Smooth muscle cell (in vitro differentiated cells): Measurements from ENCODE around the gene DDX10. TPM values are rescaled to one million over a fixed set of nuclear protein-coding genes. Genes with fewer than 3 reads are reported as not detected.
A peak's percentile ranks its signal among the peaks of the same experiment; 100 is the strongest.

Source experiments
- DNase-seq: peaks from one replicate; lab custom pipeline; 2025; ENCODE audit not compliant: unreplicated experiment; lab: John Stamatoyannopoulos, UW
- H2AFZ ChIP-seq: fragments of 200-600 bp; sonication (generic); 2 replicates; pipeline ENCODE4 v1.6.0; 2016; ENCODE audit warnings: antibody characterized with exemption, low read depth, mild to moderate bottlenecking
- H3F3A ChIP-seq: fragments of 200-600 bp; sonication (generic); 2 replicates; pipeline ENCODE4 v1.6.0; 2017; ENCODE audit warnings: antibody characterized with exemption, low read depth
- H3K27ac ChIP-seq: fragments of 200-600 bp; sonication (generic); 2 replicates; pipeline ENCODE4 v1.5.1; 2016; ENCODE audit warnings: low read depth, mild to moderate bottlenecking
- H3K27me3 ChIP-seq: fragments of 200-600 bp; sonication (generic); 2 replicates; pipeline ENCODE4 v1.6.1; 2016; ENCODE audit warnings: low read depth, mild to moderate bottlenecking
- H3K36me3 ChIP-seq: fragments of 200-600 bp; sonication (generic); 2 replicates; pipeline ENCODE4 v1.5.1; 2016; ENCODE audit warnings: low read depth
- H3K4me1 ChIP-seq: fragments of 200-600 bp; sonication (generic); 2 replicates; pipeline ENCODE4 v1.5.1; 2016; ENCODE audit warnings: low read depth
- H3K4me2 ChIP-seq: fragments of 200-600 bp; sonication (generic); 2 replicates; pipeline ENCODE4 v1.6.0; 2016; ENCODE audit warnings: mild to moderate bottlenecking
- H3K4me3 ChIP-seq: fragments of 200-600 bp; sonication (generic); 2 replicates; pipeline ENCODE4 v1.5.1; 2016; ENCODE audit warnings: mild to moderate bottlenecking
- H3K79me2 ChIP-seq: fragments of 200-600 bp; sonication (generic); 2 replicates; pipeline ENCODE4 v1.6.0; 2016; ENCODE audit warnings: low read depth, mild to moderate bottlenecking
- H3K9ac ChIP-seq: fragments of 200-600 bp; sonication (generic); 2 replicates; pipeline ENCODE4 v1.6.0; 2016; ENCODE audit warnings: low read depth
- H3K9me3 ChIP-seq: fragments of 200-600 bp; sonication (generic); replicated peaks from 2 replicates; pipeline ENCODE4 v1.5.1; 2016; ENCODE audit warnings: low read depth
- H4K20me1 ChIP-seq: fragments of 200-600 bp; sonication (generic); 2 replicates; pipeline ENCODE4 v1.6.0; 2016; ENCODE audit warnings: low read depth
- CTCF ChIP-seq: fragments of 200-600 bp; sonication (generic); IDR thresholded peaks from 2 replicates; pipeline ENCODE4 v1.5.1; 2017; ENCODE audit warnings: borderline replicate concordance, mild to moderate bottlenecking, antibody characterized with exemption; ENCODE audit not compliant: insufficient read depth, poor library complexity, severe bottlenecking
- WGBS: methylation state at CpG from one replicate; pipeline ENCODE4 v1.1.7; 2016; ENCODE audit warnings: low lambda C conversion rate; 5-methylcytosine and 5-hydroxymethylcytosine counted together
- polyA plus RNA-seq: library from polyadenylated mRNA; unstranded; fragments of >200 nt; fragmentation: Nextera tagmentation; extraction: Ambion mirVana; gene quantifications from 2 replicates; pipeline ENCODE4 v1.2.1, GENCODE V29; 2016
- total RNA-seq: library from RNA; depleted of rRNA; stranded (reverse); fragments of >200 nt; gene quantifications from 2 replicates; pipeline ENCODE4 v1.2.3, GENCODE V29; 2014

The DDX10 gene
- total and polyA plus RNA-seq, 2 experiments from 2014 or later, result 7.3 to 15.7 TPM

- Histone ChIP-seq H3K4me1 (peaks cover 5% of the 10 kb centered on the region), H3K9ac (no peak overlapping the region), H3K27me3 (no peaks in the 10 kb centered on the region), H3K36me3 (no peaks in the 10 kb centered on the region), H3F3A (peaks cover 11% of the 10 kb centered on the region), H3K4me3 (no peak overlapping the region), H3K27ac (peak overlapping the region; percentile 26), H2AFZ (no peak overlapping the region), H3K79me2 (no peaks in the 10 kb centered on the region), H4K20me1 (no peaks in the 10 kb centered on the region), H3K9me3 (no peaks in the 10 kb centered on the region), H3K4me2 (peak overlapping the region; percentile 43)
- TF ChIP-seq CTCF, result no peak
- no peak for DNase-seq
- 80% methylated on average over 4 of the region's 4 CpGs for WGBS
Measured at GRCh38 chr11:108959105-108959761, 294.4 kb downstream of the DDX10 start.

- H3K27ac ChIP-seq, result no peak overlapping the region
- peaks cover 5% of the 10 kb centered on the region for H3K4me1 ChIP-seq
- WGBS, result 96% methylated on average over 3 of the region's 3 CpGs
- no peaks in the 10 kb centered on the region for H3K27me3 ChIP-seq
- DNase-seq, result no peak
- H3K36me3 ChIP-seq, result no peaks in the 10 kb centered on the region
- no peak overlapping the region for H3K4me3 ChIP-seq
- no peaks in the 10 kb centered on the region for H3K79me2 ChIP-seq
- TF ChIP-seq CTCF, result no peak
- H4K20me1 ChIP-seq, result no peaks in the 10 kb centered on the region
- H3F3A ChIP-seq, result peaks cover 11% of the 10 kb centered on the region
- H3K9ac ChIP-seq, result no peak overlapping the region
- H3K9me3 ChIP-seq, result no peaks in the 10 kb centered on the region
- no peak overlapping the region for H3K4me2 ChIP-seq
- H2AFZ ChIP-seq, result no peak overlapping the region
Measured at GRCh38 chr11:108959874-108960273, 295.0 kb downstream of the DDX10 start.

GRCh38 chr11:108960501-108960900 lies 295.6 kb downstream of the DDX10 start:
- TF ChIP-seq CTCF, result no peak
- Histone ChIP-seq H3K27ac (peak overlapping the region; percentile 22), H4K20me1 (no peaks in the 10 kb centered on the region), H3K79me2 (no peaks in the 10 kb centered on the region), H3K4me3 (no peak overlapping the region), H3K4me2 (peak overlapping the region; percentile 15), H3K27me3 (no peaks in the 10 kb centered on the region), H3K36me3 (no peaks in the 10 kb centered on the region), H3K9me3 (no peaks in the 10 kb centered on the region), H3F3A (peaks cover 11% of the 10 kb centered on the region), H3K9ac (no peak overlapping the region), H3K4me1 (peaks cover 5% of the 10 kb centered on the region), H2AFZ (peak overlapping the region; percentile 3)
- no peak for DNase-seq
- WGBS, result 62% methylated on average over 5 of the region's 5 CpGs

- Histone ChIP-seq H3K36me3 (no peaks in the 10 kb centered on the region), H3K4me2 (peak overlapping the region; percentile 15), H3K4me1 (peaks cover 5% of the 10 kb centered on the region), H3F3A (peaks cover 11% of the 10 kb centered on the region), H3K27ac (peak overlapping the region; percentile 22), H3K27me3 (no peaks in the 10 kb centered on the region), H4K20me1 (no peaks in the 10 kb centered on the region), H3K4me3 (no peak overlapping the region), H3K9ac (no peak overlapping the region), H2AFZ (peak overlapping the region; percentile 3), H3K79me2 (no peaks in the 10 kb centered on the region), H3K9me3 (no peaks in the 10 kb centered on the region)
- DNase-seq, result no peak
- no peak for TF ChIP-seq CTCF
- WGBS, result 28% methylated on average over 4 of the region's 4 CpGs
Measured at GRCh38 chr11:108961095-108961494, 296.2 kb downstream of the DDX10 start.
